ENCODE measurements around the gene SLC16A10.

The SLC16A10 gene

GRCh38 chr6:111211411-111212030, 124.2 kb downstream of the SLC16A10 start:
- no peak overlapping the region for H3K4me3 ChIP-seq (IDR thresholded peaks at IDR 0.05; ENCODE audit: insufficient read depth, low read depth, low read length)
- H2AFZ ChIP-seq (ENCODE audit: low read depth) = no peak overlapping the region
- no peak overlapping the region for H3K9ac ChIP-seq
- H3K79me2 ChIP-seq (ENCODE audit: insufficient read depth, low read depth) = no peaks in the 10 kb centered on the region
- H3K27me3 ChIP-seq (ENCODE audit: insufficient read depth, low read depth) = no peaks in the 10 kb centered on the region
- no peak for TF ChIP-seq CTCF (conservative IDR thresholded peaks at IDR 0.05; ENCODE audit: low read depth, low read length)
- no peaks in the 10 kb centered on the region for H4K20me1 ChIP-seq (ENCODE audit: insufficient read depth)
- no peaks in the 10 kb centered on the region for H3K36me3 ChIP-seq (ENCODE audit: insufficient read depth)
- no peaks in the 10 kb centered on the region for H3K4me1 ChIP-seq (ENCODE audit: low read depth, poor library complexity, severe bottlenecking)
- no peak overlapping the region for H3K27ac ChIP-seq
- no peak overlapping the region for H3K4me2 ChIP-seq

DNA sequence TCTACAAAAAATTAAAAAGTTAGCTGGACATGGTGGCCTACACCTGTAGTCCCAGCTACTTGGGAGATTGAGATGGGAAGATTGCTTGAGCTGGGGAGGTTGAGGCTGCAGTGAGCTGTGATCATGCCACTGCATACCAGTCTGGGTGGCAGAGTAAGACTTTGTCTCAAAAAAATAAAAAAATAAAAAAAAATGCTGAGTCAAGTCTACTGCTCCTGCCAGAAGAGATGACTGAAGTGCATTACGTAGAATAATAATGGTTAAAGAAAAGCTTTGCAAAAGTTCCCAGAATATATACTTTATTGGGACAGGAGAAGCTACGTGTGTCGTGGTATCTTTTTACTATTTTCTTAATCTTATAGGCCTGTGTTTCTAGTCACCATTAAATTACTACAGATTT, 125.3 kb downstream of the SLC16A10 start:
- no peak overlapping the region for H2AFZ ChIP-seq (ENCODE audit: low read depth)
- no peaks in the 10 kb centered on the region for H3K4me1 ChIP-seq (ENCODE audit: low read depth, poor library complexity, severe bottlenecking)
- H3K4me2 ChIP-seq = no peak overlapping the region
- H3K27ac ChIP-seq = no peak overlapping the region
- no peak for TF ChIP-seq CTCF (conservative IDR thresholded peaks at IDR 0.05; ENCODE audit: low read depth, low read length)
- H3K9ac ChIP-seq = no peak overlapping the region
- no peaks in the 10 kb centered on the region for H3K36me3 ChIP-seq (ENCODE audit: insufficient read depth)
- no peaks in the 10 kb centered on the region for H3K79me2 ChIP-seq (ENCODE audit: insufficient read depth, low read depth)
- H3K27me3 ChIP-seq (ENCODE audit: insufficient read depth, low read depth) = no peaks in the 10 kb centered on the region
- no peaks in the 10 kb centered on the region for H4K20me1 ChIP-seq (ENCODE audit: insufficient read depth)
- H3K4me3 ChIP-seq (IDR thresholded peaks at IDR 0.05; ENCODE audit: insufficient read depth, low read depth, low read length) = no peak overlapping the region

- H3K27ac ChIP-seq = no peak overlapping the region
- no peak overlapping the region for H3K4me3 ChIP-seq (IDR thresholded peaks at IDR 0.05; ENCODE audit: insufficient read depth, low read depth, low read length)
- H3K9ac ChIP-seq = no peak overlapping the region
- no peaks in the 10 kb centered on the region for H3K79me2 ChIP-seq (ENCODE audit: insufficient read depth, low read depth)
- H3K4me2 ChIP-seq = no peak overlapping the region
- no peaks in the 10 kb centered on the region for H3K36me3 ChIP-seq (ENCODE audit: insufficient read depth)
- no peaks in the 10 kb centered on the region for H3K27me3 ChIP-seq (ENCODE audit: insufficient read depth, low read depth)
- H2AFZ ChIP-seq (ENCODE audit: low read depth) = no peak overlapping the region
- no peak for TF ChIP-seq CTCF (conservative IDR thresholded peaks at IDR 0.05; ENCODE audit: low read depth, low read length)
- H4K20me1 ChIP-seq (ENCODE audit: insufficient read depth) = no peaks in the 10 kb centered on the region
- H3K4me1 ChIP-seq (ENCODE audit: low read depth, poor library complexity, severe bottlenecking) = no peaks in the 10 kb centered on the region
Measured at GRCh38 chr6:111215131-111215530, 127.8 kb downstream of the SLC16A10 start.

DNA sequence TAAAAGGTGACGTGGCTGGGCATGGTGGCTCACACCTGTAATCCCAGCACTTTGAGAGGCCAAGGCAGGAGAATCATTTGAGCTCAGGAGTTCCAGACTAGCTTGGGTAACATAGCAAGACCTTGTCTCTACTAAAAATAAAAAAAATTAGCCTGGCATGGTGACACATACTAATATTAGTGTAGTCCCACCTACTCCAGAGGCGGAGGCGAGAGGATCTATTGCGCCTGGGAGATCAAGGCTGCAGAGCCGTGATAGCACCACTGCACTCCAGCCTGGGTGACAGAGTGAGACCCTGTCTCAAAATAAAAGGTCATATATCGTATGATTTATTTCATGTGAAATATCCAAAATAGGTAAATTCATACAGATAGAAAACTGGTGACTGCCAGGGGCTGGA, 132.5 kb downstream of the SLC16A10 start:
- H3K36me3 ChIP-seq (ENCODE audit: insufficient read depth) = no peaks in the 10 kb centered on the region
- no peaks in the 10 kb centered on the region for H3K79me2 ChIP-seq (ENCODE audit: insufficient read depth, low read depth)
- no peaks in the 10 kb centered on the region for H4K20me1 ChIP-seq (ENCODE audit: insufficient read depth)
- no peaks in the 10 kb centered on the region for H3K27me3 ChIP-seq (ENCODE audit: insufficient read depth, low read depth)
- H2AFZ ChIP-seq (ENCODE audit: low read depth) = no peak overlapping the region
- no peak overlapping the region for H3K9ac ChIP-seq
- H3K4me3 ChIP-seq (IDR thresholded peaks at IDR 0.05; ENCODE audit: insufficient read depth, low read depth, low read length) = no peak overlapping the region
- no peaks in the 10 kb centered on the region for H3K4me1 ChIP-seq (ENCODE audit: low read depth, poor library complexity, severe bottlenecking)
- no peak overlapping the region for H3K27ac ChIP-seq
- TF ChIP-seq CTCF (conservative IDR thresholded peaks at IDR 0.05; ENCODE audit: low read depth, low read length) = no peak
- H3K4me2 ChIP-seq = no peak overlapping the region
